ENCODE results near the gene DEK.

- TF ChIP-seq, protein P1, sequence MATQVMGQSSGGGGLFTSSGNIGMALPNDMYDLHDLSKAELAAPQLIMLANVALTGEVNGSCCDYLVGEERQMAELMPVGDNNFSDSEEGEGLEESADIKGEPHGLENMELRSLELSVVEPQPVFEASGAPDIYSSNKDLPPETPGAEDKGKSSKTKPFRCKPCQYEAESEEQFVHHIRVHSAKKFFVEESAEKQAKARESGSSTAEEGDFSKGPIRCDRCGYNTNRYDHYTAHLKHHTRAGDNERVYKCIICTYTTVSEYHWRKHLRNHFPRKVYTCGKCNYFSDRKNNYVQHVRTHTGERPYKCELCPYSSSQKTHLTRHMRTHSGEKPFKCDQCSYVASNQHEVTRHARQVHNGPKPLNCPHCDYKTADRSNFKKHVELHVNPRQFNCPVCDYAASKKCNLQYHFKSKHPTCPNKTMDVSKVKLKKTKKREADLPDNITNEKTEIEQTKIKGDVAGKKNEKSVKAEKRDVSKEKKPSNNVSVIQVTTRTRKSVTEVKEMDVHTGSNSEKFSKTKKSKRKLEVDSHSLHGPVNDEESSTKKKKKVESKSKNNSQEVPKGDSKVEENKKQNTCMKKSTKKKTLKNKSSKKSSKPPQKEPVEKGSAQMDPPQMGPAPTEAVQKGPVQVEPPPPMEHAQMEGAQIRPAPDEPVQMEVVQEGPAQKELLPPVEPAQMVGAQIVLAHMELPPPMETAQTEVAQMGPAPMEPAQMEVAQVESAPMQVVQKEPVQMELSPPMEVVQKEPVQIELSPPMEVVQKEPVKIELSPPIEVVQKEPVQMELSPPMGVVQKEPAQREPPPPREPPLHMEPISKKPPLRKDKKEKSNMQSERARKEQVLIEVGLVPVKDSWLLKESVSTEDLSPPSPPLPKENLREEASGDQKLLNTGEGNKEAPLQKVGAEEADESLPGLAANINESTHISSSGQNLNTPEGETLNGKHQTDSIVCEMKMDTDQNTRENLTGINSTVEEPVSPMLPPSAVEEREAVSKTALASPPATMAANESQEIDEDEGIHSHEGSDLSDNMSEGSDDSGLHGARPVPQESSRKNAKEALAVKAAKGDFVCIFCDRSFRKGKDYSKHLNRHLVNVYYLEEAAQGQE (IDR thresholded peaks at IDR 0.05; ENCODE audit: insufficient read depth in 1 of 2, low read depth in 2 of 2, low read length in 2 of 2): no peak
- TF ChIP-seq SIN3A (IDR thresholded peaks at IDR 0.05; ENCODE audit: borderline replicate concordance, insufficient read depth, low read length): no peak
- no peak for TF ChIP-seq POLR2AphosphoS5 (IDR thresholded peaks at IDR 0.05; ENCODE audit: low read depth, low read length)
These were observed 22.9 kb downstream of the DEK start for GRCh38 chr6:18241208-18242038.
